A549 (cell line): ENCODE results near the gene RPS8.

Experiments used
- CHD2 ChIP-seq: fragments of 150-350 bp; IDR thresholded peaks from 2 replicates; pipeline ENCODE4 v1.6.1; 2014; ENCODE audit warnings: low read length; ENCODE audit not compliant: partially characterized antibody
- CTCF ChIP-seq: fragments of >200 bp; sonication (Bioruptor Twin); formaldehyde crosslinking; IDR thresholded peaks from 3 replicates; pipeline ENCODE4 v1.5.1; 2016
- ELK1 ChIP-seq: fragments of 150-350 bp; IDR thresholded peaks from 2 replicates; pipeline ENCODE4 v1.6.1; 2014; ENCODE audit warnings: low read depth, mild to moderate bottlenecking, low read length
- EP300 ChIP-seq, 2 experiments: fragments of >200 bp; sonication (Bioruptor Twin); formaldehyde crosslinking; IDR thresholded peaks; 2 replicates in 1 of 2; 3 replicates in 1 of 2; pipeline ENCODE4 v1.6.1; 2016 to 2017
- HMGXB4 ChIP-seq: fragments of 250-450 bp; sonication (Bioruptor Pico); IDR thresholded peaks from 2 replicates; pipeline ENCODE4 v1.5.0; 2021; ENCODE audit warnings: mild to moderate bottlenecking, moderate library complexity, borderline replicate concordance
- RAD21 ChIP-seq, 2 experiments: fragments of >200 bp in 1 of 2; sonication (Bioruptor Twin) in 1 of 2; formaldehyde crosslinking in 1 of 2; IDR thresholded peaks in 1 of 2; conservative IDR thresholded peaks in 1 of 2; 2 replicates in 1 of 2; 3 replicates in 1 of 2; pipeline ENCODE4 v1.6.1; 2012 to 2018; ENCODE audit warnings: inconsistent platforms in 1 of 2
- RFX5 ChIP-seq: fragments of 450-650 bp; IDR thresholded peaks from 2 replicates; pipeline ENCODE4 v1.7.1; 2014; ENCODE audit warnings: antibody characterized with exemption, mild to moderate bottlenecking, moderate library complexity

DNA sequence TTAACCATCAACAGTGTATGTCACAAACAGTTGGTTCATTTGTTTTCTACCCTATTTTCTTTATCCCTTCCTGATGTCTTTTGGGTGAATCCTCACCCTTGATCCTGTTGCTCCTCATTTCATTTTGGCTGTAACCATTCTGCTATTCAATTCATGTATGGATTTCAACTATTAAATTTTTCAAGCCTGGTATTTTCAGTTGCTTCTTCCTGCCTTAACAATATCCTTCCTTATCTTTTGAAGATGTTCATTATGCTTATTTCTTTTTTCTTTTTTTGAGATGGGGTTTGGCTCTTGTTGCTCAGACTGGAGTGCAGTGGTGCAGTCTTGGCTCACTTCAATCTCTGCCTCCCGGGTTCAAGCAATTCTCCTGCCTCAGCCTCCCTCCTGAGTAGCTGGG lies 41.6 kb upstream of the RPS8 start:
- no peak for TF ChIP-seq HMGXB4 (CRISPR knock-in tag)
- no peak for TF ChIP-seq CTCF
- no peak for TF ChIP-seq RFX5
- no peak for TF ChIP-seq CHD2
- TF ChIP-seq RAD21 (conservative IDR thresholded peaks at IDR 0.05 in 1 of 2, IDR thresholded peaks at IDR 0.05 in 1 of 2), result no peak
- TF ChIP-seq EP300 (IDR thresholded peaks at IDR 0.05), result no peak
- no peak for TF ChIP-seq ELK1
